Neural crest cell (in vitro differentiated cells): Measurements from ENCODE around the gene IRX2. TPM values are rescaled to one million over a fixed set of nuclear protein-coding genes. Genes with fewer than 3 reads are reported as not detected.

Source experiments
- DNase-seq: peaks from one replicate; pipeline ENCODE4 v3.0.0; 2021; ENCODE audit warnings: low read depth, mixed read lengths, low spot score
- H3K27ac Mint-ChIP-seq: one replicate; pipeline ENCODE4 v1.8.0; 2021; ENCODE audit warnings: mild to moderate bottlenecking, mixed read lengths; ENCODE audit not compliant: unreplicated experiment
- H3K27me3 Mint-ChIP-seq: 2 replicates; pipeline ENCODE4 v1.8.0; 2021; ENCODE audit warnings: low read depth, mild to moderate bottlenecking, mixed read lengths
- H3K36me3 Mint-ChIP-seq: 2 replicates; pipeline ENCODE4 v1.8.0; 2021; ENCODE audit warnings: low read depth, mild to moderate bottlenecking, mixed read lengths
- H3K4me1 Mint-ChIP-seq: 2 replicates; pipeline ENCODE4 v1.8.0; 2021; ENCODE audit warnings: mixed read lengths
- H3K4me3 Mint-ChIP-seq: one replicate; pipeline ENCODE4 v1.8.0; 2021; ENCODE audit warnings: mild to moderate bottlenecking, mixed read lengths
- H3K9me3 Mint-ChIP-seq: 2 replicates; pipeline ENCODE4 v1.8.0; 2021; ENCODE audit warnings: mixed read lengths
- total RNA-seq: library from RNA; stranded (reverse); gene quantifications from 2 replicates; pipeline ENCODE4 v1.2.1, GENCODE V29; 2021
- TF ChIP-seq, protein P1 (sequence below): fragments of 200-600 bp; sonication (generic); conservative IDR thresholded peaks from 2 replicates; pipeline ENCODE4 v1.5.0; 2021; ENCODE audit warnings: antibody characterized with exemption, mild to moderate bottlenecking

The IRX2 gene
- total RNA-seq, 1 donor from 2014 or later = 42.5 TPM

DNA sequence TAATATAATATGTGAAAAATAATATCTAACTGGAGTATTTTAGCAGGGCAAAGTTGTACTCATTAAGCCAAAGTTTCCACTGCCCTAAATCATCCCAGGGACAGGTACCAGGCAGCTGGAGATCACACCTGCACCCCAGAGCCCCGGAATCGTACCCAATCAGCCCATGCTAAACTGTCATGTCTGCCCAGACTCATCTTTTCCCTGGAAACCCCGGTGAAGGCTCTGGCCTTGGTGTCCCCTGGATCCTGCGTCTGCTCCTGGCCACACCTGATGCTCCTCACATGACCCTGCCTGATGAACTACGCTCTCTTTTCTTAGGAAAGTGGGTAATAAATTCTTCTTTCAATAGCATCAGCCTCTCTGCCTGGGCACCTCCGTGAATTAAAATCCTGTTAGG is 15.6 kb upstream of the IRX2 start:
- no peak overlapping the region for H3K4me3 Mint-ChIP-seq
- peaks cover under 1% of the 10 kb centered on the region for H3K27me3 Mint-ChIP-seq
- no peak overlapping the region for H3K27ac Mint-ChIP-seq
- H3K4me1 Mint-ChIP-seq = peaks cover under 1% of the 10 kb centered on the region
- no peak for DNase-seq
- no peaks in the 10 kb centered on the region for H3K9me3 Mint-ChIP-seq
- no peaks in the 10 kb centered on the region for H3K36me3 Mint-ChIP-seq
- TF ChIP-seq, protein P1, sequence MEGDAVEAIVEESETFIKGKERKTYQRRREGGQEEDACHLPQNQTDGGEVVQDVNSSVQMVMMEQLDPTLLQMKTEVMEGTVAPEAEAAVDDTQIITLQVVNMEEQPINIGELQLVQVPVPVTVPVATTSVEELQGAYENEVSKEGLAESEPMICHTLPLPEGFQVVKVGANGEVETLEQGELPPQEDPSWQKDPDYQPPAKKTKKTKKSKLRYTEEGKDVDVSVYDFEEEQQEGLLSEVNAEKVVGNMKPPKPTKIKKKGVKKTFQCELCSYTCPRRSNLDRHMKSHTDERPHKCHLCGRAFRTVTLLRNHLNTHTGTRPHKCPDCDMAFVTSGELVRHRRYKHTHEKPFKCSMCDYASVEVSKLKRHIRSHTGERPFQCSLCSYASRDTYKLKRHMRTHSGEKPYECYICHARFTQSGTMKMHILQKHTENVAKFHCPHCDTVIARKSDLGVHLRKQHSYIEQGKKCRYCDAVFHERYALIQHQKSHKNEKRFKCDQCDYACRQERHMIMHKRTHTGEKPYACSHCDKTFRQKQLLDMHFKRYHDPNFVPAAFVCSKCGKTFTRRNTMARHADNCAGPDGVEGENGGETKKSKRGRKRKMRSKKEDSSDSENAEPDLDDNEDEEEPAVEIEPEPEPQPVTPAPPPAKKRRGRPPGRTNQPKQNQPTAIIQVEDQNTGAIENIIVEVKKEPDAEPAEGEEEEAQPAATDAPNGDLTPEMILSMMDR = no peak

DNA sequence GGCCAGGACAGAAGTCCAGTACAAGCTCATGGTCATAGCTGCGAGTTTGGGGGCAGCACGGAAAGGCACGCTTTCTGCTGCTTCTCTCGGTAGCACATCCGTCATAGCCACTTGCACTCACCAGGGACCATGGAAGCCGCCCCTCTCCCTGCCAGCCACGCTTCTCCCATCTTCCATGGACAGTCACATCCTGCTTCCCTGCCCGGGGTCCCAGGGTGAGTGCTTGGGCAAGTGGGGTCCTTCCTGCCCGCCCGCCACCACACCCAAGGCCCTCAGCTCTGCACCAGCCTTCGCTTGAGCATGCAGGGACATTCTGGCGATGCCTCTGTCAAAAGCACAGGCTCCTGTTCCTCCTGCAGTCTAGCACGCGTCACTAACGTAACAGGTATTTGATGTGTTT is 13.1 kb upstream of the IRX2 start:
- H3K4me3 Mint-ChIP-seq = no peak overlapping the region
- no peak for DNase-seq
- no peaks in the 10 kb centered on the region for H3K9me3 Mint-ChIP-seq
- no peaks in the 10 kb centered on the region for H3K36me3 Mint-ChIP-seq
- TF ChIP-seq, protein P1 = no peak
- H3K4me1 Mint-ChIP-seq = peaks cover 9% of the 10 kb centered on the region
- H3K27me3 Mint-ChIP-seq = peaks cover 7% of the 10 kb centered on the region
- no peak overlapping the region for H3K27ac Mint-ChIP-seq

DNA sequence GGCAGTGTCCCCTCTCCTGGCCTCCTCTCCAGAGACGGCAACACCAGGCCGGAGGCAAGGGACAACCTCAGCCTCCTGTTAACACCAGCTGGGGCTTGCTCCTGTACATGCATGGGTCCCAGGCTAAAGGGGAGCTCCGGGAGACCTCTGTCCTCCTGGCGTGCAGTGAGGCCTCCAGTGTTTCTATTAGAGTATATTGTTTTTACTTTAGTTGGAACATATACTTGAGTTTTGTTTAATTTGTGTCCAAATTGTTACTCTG is 12.0 kb upstream of the IRX2 start:
- Mint-ChIP-seq H3K27me3 (peaks cover 15% of the 10 kb centered on the region), H3K9me3 (no peaks in the 10 kb centered on the region), H3K4me3 (no peak overlapping the region), H3K36me3 (no peaks in the 10 kb centered on the region), H3K27ac (no peak overlapping the region), H3K4me1 (peaks cover 9% of the 10 kb centered on the region)
- no peak for DNase-seq
- TF ChIP-seq, protein P1 = no peak

DNA sequence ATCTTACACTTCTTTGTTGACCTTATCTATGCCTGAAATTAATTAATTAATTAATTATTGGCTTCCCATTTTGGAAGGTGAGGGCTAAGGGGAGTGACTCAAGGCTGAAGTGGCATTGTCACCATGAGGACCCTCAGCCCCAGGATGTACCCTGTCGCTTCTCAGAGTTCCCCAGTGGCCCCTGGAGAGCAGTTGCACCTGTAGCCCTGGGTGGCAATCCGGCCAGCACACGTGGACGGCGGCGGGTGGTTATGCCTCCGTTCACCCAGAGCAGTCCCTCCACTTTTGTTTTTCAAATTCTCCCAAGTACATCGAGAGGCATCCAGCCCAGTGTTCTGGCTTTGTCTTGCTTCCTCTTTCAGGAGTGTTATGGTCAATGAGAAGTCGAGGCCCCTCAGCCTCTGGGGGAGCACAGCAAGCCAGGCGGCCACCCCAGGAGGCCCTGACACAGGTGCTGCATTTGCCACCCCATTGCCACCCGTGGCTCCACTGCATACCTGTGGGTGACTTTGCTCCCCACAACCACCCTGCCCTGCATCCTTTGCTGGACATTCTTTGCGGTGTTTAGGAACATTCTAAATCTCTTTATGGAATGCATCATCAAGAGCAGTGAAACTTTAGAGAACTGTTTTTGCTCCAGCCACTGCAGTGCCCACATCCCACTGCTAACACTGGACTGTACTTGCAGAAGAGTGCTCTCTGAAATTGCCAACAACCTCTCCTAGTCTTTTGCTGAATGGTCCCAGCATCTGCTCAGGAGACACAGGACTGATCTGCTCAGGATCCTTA is 11.5 kb upstream of the IRX2 start:
- Mint-ChIP-seq H3K4me3 (no peak overlapping the region), H3K27me3 (peaks cover 18% of the 10 kb centered on the region), H3K9me3 (no peaks in the 10 kb centered on the region), H3K36me3 (no peaks in the 10 kb centered on the region), H3K27ac (no peak overlapping the region), H3K4me1 (peaks cover 11% of the 10 kb centered on the region)
- no peak for DNase-seq
- TF ChIP-seq, protein P1 = no peak

DNA sequence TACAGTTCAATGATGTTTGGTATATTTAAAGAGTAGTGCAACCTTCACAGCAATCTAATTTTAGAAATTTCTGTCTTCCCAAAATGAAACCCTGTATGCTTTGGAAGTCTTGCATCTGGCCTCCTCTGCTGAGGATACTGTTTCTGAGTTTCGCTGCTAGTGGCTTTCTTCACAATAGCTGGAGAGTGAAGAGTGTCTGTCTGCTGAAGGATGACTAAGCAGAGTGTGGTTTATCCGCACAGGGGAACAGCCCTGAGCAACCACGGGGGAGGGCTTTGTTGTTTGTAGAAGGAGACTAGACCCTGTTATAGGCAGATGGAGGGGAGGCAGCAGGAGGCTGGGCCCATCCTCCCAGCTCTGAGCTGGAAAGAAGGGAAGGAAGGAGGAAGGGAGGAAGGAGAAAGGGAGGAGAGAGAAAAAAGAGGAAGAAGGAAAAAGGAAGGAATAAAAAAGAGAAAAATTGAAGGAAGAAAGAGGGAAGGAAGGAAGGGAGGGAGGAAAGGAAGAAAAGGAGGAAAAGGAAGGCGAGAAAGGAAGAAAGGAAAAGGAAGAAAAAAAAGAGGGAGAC is 10.5 kb upstream of the IRX2 start:
- TF ChIP-seq, protein P1 = no peak
- no peak for DNase-seq
- peaks cover 20% of the 10 kb centered on the region for H3K4me1 Mint-ChIP-seq
- no peaks in the 10 kb centered on the region for H3K9me3 Mint-ChIP-seq
- peak overlapping the region; percentile 40 for H3K27ac Mint-ChIP-seq
- H3K27me3 Mint-ChIP-seq = peaks cover 27% of the 10 kb centered on the region
- H3K36me3 Mint-ChIP-seq = no peaks in the 10 kb centered on the region
- H3K4me3 Mint-ChIP-seq = no peak overlapping the region
